HT-29 (cell line): ENCODE measurements around the gene TDP2. TPM values are rescaled to one million over a fixed set of nuclear protein-coding genes. Genes with fewer than 3 reads are reported as not detected.

Experiments used
- DNase-seq: peaks from one replicate; pipeline ENCODE4 v3.0.0-alpha.2; 2015; ENCODE audit warnings: low spot score
- total RNA-seq: library from RNA; depleted of rRNA; stranded (reverse); fragments of >200 nt; shearing (Covaris generic); gene quantifications from 2 replicates; pipeline ENCODE4 v1.2.3, GENCODE V29; 2014; rRNA removed

The TDP2 gene
- 13.3 and 14.4 TPM in 2 replicates for total RNA-seq

GRCh38 chr6:24666641-24667377, at the start of gene TDP2, which contains the start of gene ACOT13:
Gene TDP2 (minus strand): TSS chr6:24666899. CDS start chr6:24666862, 37 bp downstream.
Gene ACOT13 (plus strand): TSS chr6:24667077. CDS start chr6:24667264, 187 bp downstream.
- DNase-seq, result peak; percentile 97

- DNase-seq, result no peak
These were observed 44.0 kb upstream of the TDP2 start for GRCh38 chr6:24710519-24711303.

DNA sequence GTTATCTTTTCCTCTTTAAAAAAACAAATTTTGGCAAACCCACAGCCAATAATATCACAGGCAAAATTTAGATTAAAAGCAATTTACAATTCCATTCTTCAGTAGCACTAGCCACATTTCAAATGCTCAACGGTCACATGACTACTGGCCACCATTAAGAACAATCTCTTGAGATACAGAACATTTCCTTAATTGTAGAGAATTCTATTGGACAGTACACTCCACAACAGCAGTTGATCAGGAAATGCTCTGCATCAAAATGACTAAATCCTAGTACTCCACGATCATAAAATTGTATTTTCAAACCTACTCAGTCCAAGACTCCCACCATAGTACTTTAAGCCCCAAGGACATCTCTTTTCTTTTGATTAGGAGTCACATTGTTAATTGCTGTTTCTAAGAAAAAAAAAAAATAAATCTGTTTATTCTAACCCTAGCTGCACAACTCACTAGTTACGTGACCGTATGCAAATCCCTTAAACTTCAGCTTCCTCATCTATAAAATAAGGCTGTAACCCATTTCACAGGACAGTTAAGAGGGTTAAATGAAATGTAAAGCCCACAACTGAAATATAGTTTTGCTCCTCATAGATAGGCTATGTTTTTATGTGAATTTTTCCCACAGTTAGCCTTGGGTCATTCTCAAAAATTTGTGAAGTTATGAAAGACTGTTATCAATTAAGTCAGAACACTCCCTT, 42.5 kb upstream of the TDP2 start:
- no peak for DNase-seq

GRCh38 chr6:24708612-24709011, 41.9 kb upstream of the TDP2 start:
- DNase-seq, result no peak

DNA sequence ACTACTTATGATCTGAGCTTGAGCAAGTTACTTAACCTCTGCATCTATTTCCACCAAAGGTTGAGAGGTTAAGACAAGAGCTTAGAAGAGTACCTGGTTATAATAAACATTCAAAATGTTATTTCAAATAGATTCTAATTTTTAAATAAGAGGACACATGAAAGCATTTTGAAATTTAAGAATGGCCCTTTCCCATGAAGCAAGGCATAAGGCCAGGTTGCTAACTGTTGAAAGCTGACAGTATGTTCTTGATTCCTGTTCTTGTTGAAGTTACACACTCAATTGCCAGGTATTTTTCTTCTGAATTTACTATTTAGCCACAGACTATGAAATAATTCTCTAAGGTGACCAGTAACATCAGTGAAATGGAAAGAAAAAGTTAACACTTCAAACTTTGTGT, 37.8 kb upstream of the TDP2 start:
- DNase-seq, result no peak

- no peak for DNase-seq
These were observed 36.1 kb upstream of the TDP2 start for GRCh38 chr6:24702720-24703282.

GRCh38 chr6:24699521-24700359, 33.0 kb upstream of the TDP2 start:
- DNase-seq, result no peak

DNA sequence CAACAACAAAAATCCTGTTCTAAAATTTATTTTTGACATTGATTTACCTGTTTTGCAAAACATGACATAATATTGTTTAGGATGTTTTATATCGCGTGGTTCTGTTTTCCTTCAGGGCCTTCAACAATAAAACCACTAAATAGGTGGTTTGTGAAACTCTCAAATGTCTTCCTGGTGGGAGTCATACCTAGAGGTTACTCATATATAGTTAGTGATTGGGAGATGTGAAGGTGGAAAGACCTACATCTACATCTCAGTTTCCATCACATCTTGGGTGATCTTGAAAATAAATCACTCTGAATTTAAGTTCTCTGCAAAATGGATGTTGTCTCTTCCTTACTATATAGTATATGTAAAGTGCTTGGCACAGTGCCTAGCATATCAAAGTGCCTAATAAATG, 29.4 kb upstream of the TDP2 start:
- no peak for DNase-seq

GRCh38 chr6:24695635-24696034, 28.9 kb upstream of the TDP2 start:
- DNase-seq, result peak; percentile 75

- no peak for DNase-seq
These were observed 27.5 kb upstream of the TDP2 start for GRCh38 chr6:24694198-24694597.

DNA sequence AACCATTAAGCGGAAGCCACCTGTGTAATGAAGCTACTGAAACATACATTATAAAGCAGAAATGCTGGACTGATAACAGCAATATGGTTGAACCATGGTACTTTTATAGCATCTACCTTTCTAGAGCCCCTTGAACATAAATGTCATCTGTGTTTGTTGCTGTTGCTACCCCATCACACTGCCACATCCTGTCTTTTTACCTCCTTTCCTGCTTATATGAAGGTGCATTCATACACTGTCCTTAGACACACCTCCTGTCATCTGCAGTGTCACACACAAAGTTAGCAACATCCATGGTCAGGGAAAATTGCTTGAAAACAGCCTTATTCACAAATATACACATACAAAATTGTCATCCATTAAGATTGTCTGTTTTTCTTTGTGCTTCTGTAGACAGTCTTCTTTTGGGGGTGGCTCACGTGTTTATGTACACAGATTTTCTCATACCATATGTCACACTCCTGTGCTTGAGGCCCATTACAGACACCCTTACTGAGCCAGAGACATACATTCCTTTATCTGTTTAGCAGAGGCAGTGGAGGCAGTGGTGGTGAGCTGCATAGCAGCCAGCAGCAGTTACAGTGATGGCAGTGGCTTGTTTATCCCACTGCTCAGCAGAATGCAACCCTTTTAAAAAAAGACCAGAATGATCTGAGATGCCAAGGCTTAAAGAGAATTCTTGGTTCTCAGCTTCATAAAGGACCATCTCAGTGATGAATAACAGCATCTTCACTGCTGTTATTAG, 26.3 kb upstream of the TDP2 start:
- no peak for DNase-seq

DNA sequence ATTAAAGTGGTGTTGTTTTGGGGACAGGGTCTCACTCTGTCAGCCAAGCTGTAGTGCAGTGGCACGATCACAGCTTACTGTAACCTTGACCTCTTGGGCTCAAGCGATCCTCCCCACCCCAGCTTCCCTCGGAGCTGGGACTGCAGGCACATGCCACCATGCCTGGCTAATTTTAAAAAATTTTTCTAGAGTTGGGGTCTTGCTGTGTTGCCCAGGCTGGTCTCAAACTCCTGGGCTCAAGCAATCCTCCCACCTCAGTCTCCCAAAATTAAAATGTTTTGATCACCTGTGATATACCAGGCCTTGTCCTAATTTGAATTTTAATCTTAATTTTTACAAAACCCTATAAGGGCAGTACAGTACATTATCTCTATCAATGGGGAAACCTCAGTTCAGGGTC, 25.7 kb upstream of the TDP2 start:
- DNase-seq, result no peak

GRCh38 chr6:24692003-24692402, 25.3 kb upstream of the TDP2 start:
- no peak for DNase-seq

GRCh38 chr6:24691550-24691949, 24.9 kb upstream of the TDP2 start:
- DNase-seq, result no peak

DNA sequence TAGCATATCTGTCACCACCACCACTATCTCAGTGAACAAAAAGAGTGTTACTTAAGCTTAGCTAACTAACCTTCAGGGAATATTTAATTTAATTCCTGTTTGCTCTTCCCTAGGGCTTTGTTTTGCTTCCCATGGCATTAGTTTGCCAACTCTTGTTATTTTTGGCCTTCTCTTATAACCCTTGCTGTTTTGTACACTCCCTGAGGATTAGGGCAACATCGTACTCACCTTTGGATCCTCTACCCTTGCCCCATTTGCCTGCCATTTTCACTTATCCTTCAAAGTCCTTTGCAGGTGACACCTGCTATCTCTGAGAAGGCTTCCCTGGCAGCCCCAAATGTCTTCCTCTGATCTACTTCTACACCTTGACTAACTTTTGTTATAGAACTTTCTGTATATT, 23.9 kb upstream of the TDP2 start:
- no peak for DNase-seq

GRCh38 chr6:24689964-24690363, 23.3 kb upstream of the TDP2 start:
- no peak for DNase-seq

DNA sequence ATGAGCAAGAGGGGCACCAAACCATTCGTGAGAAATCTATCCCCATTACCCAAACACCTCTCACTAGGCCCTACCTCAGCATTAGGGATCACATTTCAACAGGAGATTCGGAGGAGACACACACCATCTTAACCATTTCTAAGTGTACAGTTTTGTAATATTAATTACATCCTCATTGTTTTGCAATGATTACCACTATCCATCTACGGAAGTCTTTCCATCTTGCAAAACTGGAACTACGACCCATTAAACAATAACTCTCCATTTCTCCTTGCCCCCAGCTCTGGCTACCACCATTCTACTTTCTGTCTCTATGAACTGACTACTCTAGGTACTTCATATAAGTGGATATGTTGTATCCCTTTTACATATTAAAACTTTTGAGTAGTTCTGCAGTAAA, 20.2 kb upstream of the TDP2 start:
- no peak for DNase-seq

GRCh38 chr6:24686408-24686807, 19.7 kb upstream of the TDP2 start:
- no peak for DNase-seq

GRCh38 chr6:24683297-24684296, 16.9 kb upstream of the TDP2 start:
- DNase-seq, result no peak
